Natural killer cell treated with Interleukin-12 subunit alpha and Interleukin-12 subunit beta and Interleukin-15 and Interleukin-18, amount 100 ng/mL, for 72 hours (primary cell): ENCODE data around the gene TJAP1. TPM values are rescaled to one million over a fixed set of nuclear protein-coding genes. Genes with fewer than 3 reads are reported as not detected.

Experiments
- ATAC-seq, 2 donors: fragments of 150-1000 bp; cut with Tn5 transposase in 1 of 2; sonication (Bioruptor Pico), chemical (Tn5 transposase) in 1 of 2; 2 replicates each; pipeline ENCODE4 v1.10.0; 2021
- DNase-seq: peaks from one replicate; pipeline ENCODE4 v3.0.0; 2022; ENCODE audit warnings: low spot score
- H3K27ac Mint-ChIP-seq, 2 donors: 1 replicate in 1 of 2; 2 replicates in 1 of 2; pipeline ENCODE4 v1.8.0; 2022; ENCODE audit warnings: mixed read lengths in 2 of 2, mild to moderate bottlenecking in 1 of 2, moderate library complexity in 1 of 2
- H3K27me3 Mint-ChIP-seq, 2 donors: 1 replicate in 1 of 2; 2 replicates in 1 of 2; pipeline ENCODE4 v1.8.0; 2022; ENCODE audit warnings: mixed read lengths in 2 of 2
- H3K36me3 Mint-ChIP-seq: one replicate; pipeline ENCODE4 v1.8.0; 2022; ENCODE audit warnings: mixed read lengths
- H3K4me1 Mint-ChIP-seq, 2 donors: 1 replicate in 1 of 2; 2 replicates in 1 of 2; pipeline ENCODE4 v1.8.0; 2022; ENCODE audit warnings: low read depth in 2 of 2, mixed read lengths in 2 of 2, mild to moderate bottlenecking in 1 of 2
- H3K4me3 Mint-ChIP-seq: one replicate; pipeline ENCODE4 v1.8.0; 2022; ENCODE audit warnings: mixed read lengths
- H3K9me3 Mint-ChIP-seq: 2 replicates; pipeline ENCODE4 v1.8.0; 2022; ENCODE audit warnings: mixed read lengths
- total RNA-seq, 2 donors: library from RNA; stranded (reverse); gene quantifications; one replicate each; pipeline ENCODE4 v1.2.3, GENCODE V29; 2022

The TJAP1 gene
- total RNA-seq, 2 donors from 2014 or later = 44.6 to 80.4 TPM

- ATAC-seq (no peak), DNase-seq (no peak)
- H3K27me3 Mint-ChIP-seq = no peaks in the 10 kb centered on the region
- peaks cover 0 to 3% of the 10 kb centered on the region in 2 donors for H3K4me1 Mint-ChIP-seq
- no peak overlapping the region for H3K4me3 Mint-ChIP-seq
- H3K27ac Mint-ChIP-seq = no peak overlapping the region
- no peaks in the 10 kb centered on the region for H3K9me3 Mint-ChIP-seq
- no peaks in the 10 kb centered on the region for H3K36me3 Mint-ChIP-seq
These were observed 32.8 kb upstream of the TJAP1 start for GRCh38 chr6:43444582-43444981.

DNA sequence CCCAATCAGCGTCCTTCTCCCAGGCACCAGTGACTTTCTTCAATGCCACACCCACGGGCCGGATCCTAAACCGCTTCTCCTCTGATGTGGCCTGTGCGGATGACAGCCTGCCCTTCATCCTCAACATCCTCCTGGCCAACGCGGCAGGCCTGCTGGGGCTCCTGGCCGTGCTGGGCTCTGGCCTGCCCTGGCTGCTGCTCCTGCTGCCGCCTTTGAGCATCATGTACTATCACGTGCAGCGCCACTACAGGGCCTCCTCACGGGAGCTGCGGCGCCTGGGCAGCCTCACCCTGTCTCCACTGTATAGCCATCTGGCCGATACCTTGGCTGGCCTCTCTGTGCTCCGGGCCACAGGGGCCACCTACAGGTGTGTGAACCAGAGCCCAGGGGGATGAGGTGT is 31.8 kb upstream of the TJAP1 start:
- ATAC-seq (no peak), DNase-seq (no peak)
- Mint-ChIP-seq H3K4me1 (peaks cover 0 to 3% of the 10 kb centered on the region in 2 donors), H3K27me3 (no peaks in the 10 kb centered on the region), H3K27ac (no peak overlapping the region), H3K4me3 (no peak overlapping the region), H3K36me3 (no peaks in the 10 kb centered on the region), H3K9me3 (no peaks in the 10 kb centered on the region)

- no peak for ATAC-seq
- DNase-seq = no peak
- Mint-ChIP-seq H3K9me3 (no peaks in the 10 kb centered on the region), H3K4me3 (no peak overlapping the region), H3K4me1 (peaks cover 0 to 3% of the 10 kb centered on the region in 2 donors), H3K27ac (no peak overlapping the region), H3K27me3 (no peaks in the 10 kb centered on the region), H3K36me3 (no peaks in the 10 kb centered on the region)
These were observed 29.8 kb upstream of the TJAP1 start for GRCh38 chr6:43447604-43448003.

- ATAC-seq (no peak), DNase-seq (no peak)
- Mint-ChIP-seq H3K27me3 (no peaks in the 10 kb centered on the region), H3K9me3 (no peaks in the 10 kb centered on the region), H3K36me3 (no peaks in the 10 kb centered on the region), H3K4me1 (peaks cover under 1 to 5% of the 10 kb centered on the region in 2 donors), H3K27ac (no peak overlapping the region), H3K4me3 (no peak overlapping the region)
These were observed 28.5 kb upstream of the TJAP1 start for GRCh38 chr6:43448916-43449315.

DNA sequence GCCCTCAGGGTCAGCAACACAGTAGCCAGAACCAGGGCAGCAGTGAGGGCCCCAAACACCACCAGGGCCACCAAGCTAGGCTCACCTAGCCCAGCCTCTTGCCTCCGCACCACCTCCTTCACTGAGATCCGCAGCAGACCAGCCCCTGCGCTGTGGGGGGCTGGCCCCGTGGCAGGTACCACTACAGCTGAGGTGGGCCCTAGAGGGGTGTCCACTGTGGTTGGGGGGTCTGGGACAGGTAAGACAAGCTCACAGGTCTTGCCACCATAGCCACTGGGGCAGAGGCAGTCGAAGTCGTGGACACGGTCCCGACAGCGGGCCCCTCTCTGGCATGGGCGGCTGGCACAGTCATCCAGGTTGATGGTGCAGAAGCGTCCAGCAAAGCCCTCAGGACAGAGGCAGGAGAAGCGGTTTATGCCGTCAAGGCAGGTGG is 26.7 kb upstream of the TJAP1 start:
- DNase-seq (no peak), ATAC-seq (no peak)
- H3K27me3 Mint-ChIP-seq = peaks cover under 1 to 3% of the 10 kb centered on the region in 2 donors
- H3K36me3 Mint-ChIP-seq = no peaks in the 10 kb centered on the region
- peaks cover 8 to 14% of the 10 kb centered on the region in 2 donors for H3K4me1 Mint-ChIP-seq
- no peak overlapping the region for H3K4me3 Mint-ChIP-seq
- no peaks in the 10 kb centered on the region for H3K9me3 Mint-ChIP-seq
- no peak overlapping the region for H3K27ac Mint-ChIP-seq

DNA sequence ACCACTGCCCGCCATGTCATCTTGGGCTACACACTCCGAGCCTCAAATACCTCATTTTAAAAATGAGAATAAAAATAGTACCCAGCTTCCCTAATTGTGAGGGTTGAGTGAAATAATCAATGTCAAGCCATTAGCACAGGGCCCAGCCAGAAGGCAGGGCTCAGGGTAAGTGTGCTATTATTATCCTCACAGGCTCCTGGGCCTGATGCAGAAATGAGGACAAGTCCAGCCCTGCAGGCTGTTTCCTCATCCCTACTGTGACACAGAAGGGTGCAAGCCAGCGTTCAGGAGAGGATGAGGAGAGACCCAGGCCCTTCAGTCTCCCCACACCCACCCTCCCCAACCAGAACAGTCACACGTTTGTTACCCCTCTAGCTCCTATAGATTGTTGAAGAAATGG is 26.0 kb upstream of the TJAP1 start:
- H3K27me3 Mint-ChIP-seq = peaks cover 3 to 7% of the 10 kb centered on the region in 2 donors
- no peak overlapping the region for H3K27ac Mint-ChIP-seq
- H3K4me3 Mint-ChIP-seq = no peak overlapping the region
- H3K36me3 Mint-ChIP-seq = no peaks in the 10 kb centered on the region
- ATAC-seq (no peak), DNase-seq (no peak)
- peaks cover 13 to 19% of the 10 kb centered on the region in 2 donors for H3K4me1 Mint-ChIP-seq
- no peaks in the 10 kb centered on the region for H3K9me3 Mint-ChIP-seq

DNA sequence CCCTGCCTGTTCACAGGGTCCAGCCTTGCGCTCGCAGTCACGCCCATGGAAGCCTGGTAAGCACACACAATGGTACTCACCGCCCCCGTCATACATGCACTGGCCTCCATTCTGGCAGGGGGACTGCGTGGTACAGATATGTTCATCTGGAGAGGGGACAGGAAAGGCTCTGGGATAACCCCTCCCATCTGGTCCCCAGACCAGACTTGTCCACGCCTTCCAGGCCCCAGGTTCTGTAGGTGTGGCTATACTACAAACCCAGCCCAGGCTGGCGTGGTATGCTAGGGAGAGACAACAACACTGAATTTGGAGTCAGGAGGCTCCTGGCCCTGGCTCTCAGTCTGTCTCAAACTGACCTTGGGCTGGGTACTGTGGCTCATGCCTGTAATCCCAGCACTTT is 25.4 kb upstream of the TJAP1 start:
- no peaks in the 10 kb centered on the region for H3K9me3 Mint-ChIP-seq
- H3K27me3 Mint-ChIP-seq = peaks cover 5 to 12% of the 10 kb centered on the region in 2 donors
- ATAC-seq (no peak), DNase-seq (no peak)
- no peak overlapping the region for H3K4me3 Mint-ChIP-seq
- peak overlapping the region in 1 of 2 donors; percentile 33 for H3K27ac Mint-ChIP-seq
- H3K36me3 Mint-ChIP-seq = no peaks in the 10 kb centered on the region
- peaks cover 13 to 19% of the 10 kb centered on the region in 2 donors for H3K4me1 Mint-ChIP-seq

- no peak overlapping the region for H3K27ac Mint-ChIP-seq
- H3K36me3 Mint-ChIP-seq = no peaks in the 10 kb centered on the region
- DNase-seq (no peak), ATAC-seq (no peak)
- H3K4me1 Mint-ChIP-seq = peaks cover 13 to 16% of the 10 kb centered on the region in 2 donors
- H3K9me3 Mint-ChIP-seq = no peaks in the 10 kb centered on the region
- H3K4me3 Mint-ChIP-seq = no peak overlapping the region
- peaks cover 6 to 14% of the 10 kb centered on the region in 2 donors for H3K27me3 Mint-ChIP-seq
These were observed 24.5 kb upstream of the TJAP1 start for GRCh38 chr6:43452896-43453295.

- no peak for DNase-seq
- no peaks in the 10 kb centered on the region for H3K9me3 Mint-ChIP-seq
- peak overlapping the region; percentile 83 for H3K4me3 Mint-ChIP-seq
- no peak for ATAC-seq
- no peak overlapping the region for H3K27ac Mint-ChIP-seq
- H3K36me3 Mint-ChIP-seq = no peaks in the 10 kb centered on the region
- peaks cover 13 to 16% of the 10 kb centered on the region in 2 donors for H3K4me1 Mint-ChIP-seq
- peaks cover 6 to 14% of the 10 kb centered on the region in 2 donors for H3K27me3 Mint-ChIP-seq
These were observed 23.5 kb upstream of the TJAP1 start for GRCh38 chr6:43453831-43454230.

DNA sequence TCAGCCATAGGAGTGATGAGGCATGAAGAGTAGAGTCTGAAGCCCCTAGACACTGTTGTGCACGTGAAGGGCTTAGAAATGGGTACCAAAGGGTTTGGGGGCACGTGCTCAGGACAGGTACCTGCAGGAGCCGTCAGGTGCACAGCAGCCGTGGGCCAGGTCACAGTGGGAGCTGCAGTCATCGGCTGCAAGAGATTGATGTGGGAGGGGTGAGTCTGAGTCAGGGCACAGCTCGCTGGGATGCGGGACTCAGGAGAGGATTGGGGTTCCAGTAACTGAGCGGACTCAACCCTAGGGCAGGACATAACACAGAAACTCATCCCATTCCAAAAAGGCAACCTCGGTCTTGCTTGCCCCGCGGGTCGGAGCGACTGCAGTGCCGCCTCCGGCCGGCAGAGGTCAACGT is 23.1 kb upstream of the TJAP1 start:
- peak overlapping the region; percentile 83 for H3K4me3 Mint-ChIP-seq
- H3K27me3 Mint-ChIP-seq = peaks cover 6 to 14% of the 10 kb centered on the region in 2 donors
- peak; percentile 76 for DNase-seq
- H3K4me1 Mint-ChIP-seq = peaks cover 13 to 16% of the 10 kb centered on the region in 2 donors
- H3K27ac Mint-ChIP-seq = no peak overlapping the region
- H3K9me3 Mint-ChIP-seq = no peaks in the 10 kb centered on the region
- ATAC-seq = peak; percentile 1 to 81
- H3K36me3 Mint-ChIP-seq = no peaks in the 10 kb centered on the region

DNA sequence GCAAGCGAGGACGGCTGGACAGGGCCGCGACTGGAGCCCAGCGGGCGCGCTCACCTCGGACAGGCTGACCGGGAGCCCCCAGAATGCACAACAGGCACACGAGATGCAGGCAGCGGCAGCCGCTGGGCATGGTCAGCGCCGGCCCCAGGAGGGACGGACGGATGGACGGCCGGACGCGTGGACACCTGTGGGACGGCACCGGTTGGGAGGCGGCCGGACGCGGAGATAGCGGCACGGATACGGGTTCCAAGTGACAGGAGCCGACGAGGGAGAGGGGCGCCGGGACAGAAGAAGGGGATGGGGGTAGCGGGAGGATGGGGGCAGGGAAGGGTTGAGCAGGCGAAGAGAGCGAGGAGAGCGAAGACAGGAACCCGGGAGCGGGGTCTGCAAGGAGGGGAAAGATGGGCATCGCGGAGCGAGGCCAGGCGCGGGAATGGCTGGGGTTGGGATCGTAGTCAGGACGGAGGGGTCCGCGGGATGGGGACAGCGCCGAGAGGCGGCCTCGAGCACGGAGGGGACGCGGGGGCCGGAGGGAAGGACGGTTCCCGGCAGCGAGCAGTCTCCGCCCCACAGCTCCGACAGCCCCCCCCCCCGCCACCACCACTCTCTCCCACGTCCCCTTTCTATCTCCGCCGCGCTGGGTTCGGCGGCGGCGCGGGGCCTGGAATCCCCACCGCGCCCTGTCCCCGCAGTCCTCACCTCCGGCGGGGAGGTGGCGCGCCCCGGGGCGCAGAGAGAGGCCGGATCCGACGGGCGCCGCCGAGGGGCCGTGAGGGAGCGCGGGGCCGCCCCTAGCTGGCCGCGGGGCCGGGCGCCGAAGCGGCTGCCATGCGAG is 22.5 kb upstream of the TJAP1 start:
- peak overlapping the region; percentile 83 for H3K4me3 Mint-ChIP-seq
- peaks cover 13 to 16% of the 10 kb centered on the region in 2 donors for H3K4me1 Mint-ChIP-seq
- H3K36me3 Mint-ChIP-seq = no peaks in the 10 kb centered on the region
- ATAC-seq (peak; percentile 69 to 87), DNase-seq (no peak)
- no peaks in the 10 kb centered on the region for H3K9me3 Mint-ChIP-seq
- peaks cover 6 to 14% of the 10 kb centered on the region in 2 donors for H3K27me3 Mint-ChIP-seq
- no peak overlapping the region for H3K27ac Mint-ChIP-seq

DNA sequence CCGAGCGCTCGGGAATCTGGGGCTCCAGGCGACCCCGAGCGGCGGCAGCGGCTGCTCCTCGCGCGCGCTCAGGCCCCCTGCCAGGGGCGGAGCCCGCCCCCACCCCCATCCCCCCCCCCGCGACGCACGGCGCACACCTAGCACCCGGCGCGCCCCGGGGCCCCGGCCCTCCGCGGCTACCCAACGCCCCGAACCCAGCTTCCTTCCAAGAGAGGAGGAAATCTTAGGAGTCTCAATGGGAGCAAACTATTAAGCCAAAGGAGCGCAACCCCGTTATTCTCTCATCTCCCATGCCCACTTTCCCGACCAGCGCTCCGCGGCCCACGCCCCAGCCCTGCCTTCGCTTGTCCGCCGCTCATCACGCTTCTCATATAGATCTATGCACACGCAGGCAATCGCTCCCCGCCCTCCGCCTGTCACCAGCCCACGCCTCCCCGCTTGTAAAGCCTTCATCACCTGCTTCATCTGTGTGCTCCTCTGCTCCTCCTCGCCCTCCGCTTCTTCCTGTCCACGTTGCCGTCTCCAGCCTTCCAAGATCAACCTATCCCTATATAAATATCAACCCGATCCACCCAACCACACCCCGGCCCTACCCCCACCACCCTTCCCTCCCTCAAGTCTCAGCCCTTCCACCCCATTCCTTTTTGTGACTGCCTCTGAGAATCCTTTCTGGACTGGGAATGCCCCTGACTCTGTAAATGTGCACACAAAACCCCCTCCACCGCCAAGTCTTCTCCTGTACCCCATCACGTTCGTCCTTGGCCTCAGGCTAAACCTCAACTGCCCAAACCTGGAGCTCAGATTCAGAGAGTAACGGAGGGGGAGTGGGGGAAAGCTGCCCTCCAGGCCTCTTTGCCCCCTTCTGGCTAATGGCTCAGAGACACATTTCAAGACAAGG is 21.6 kb upstream of the TJAP1 start, which contains the start of gene DLK2:
Gene DLK2 (minus strand): TSS at position 18 of the 898 bp plus-strand sequence. CDS start 723 bp downstream, outside the sequence.
- no peaks in the 10 kb centered on the region for H3K36me3 Mint-ChIP-seq
- no peak within 1 kb of the TSS for H3K27ac Mint-ChIP-seq
- DNase-seq (no peak), ATAC-seq (peak; percentile 40 to 62)
- H3K9me3 Mint-ChIP-seq = no peaks in the 10 kb centered on the region
- H3K27me3 Mint-ChIP-seq = peaks cover 6 to 14% of the 10 kb centered on the region in 2 donors
- peak within 1 kb of the TSS; percentile 87 for H3K4me3 Mint-ChIP-seq
- H3K4me1 Mint-ChIP-seq = peaks cover 13 to 16% of the 10 kb centered on the region in 2 donors

- peaks cover 13 to 16% of the 10 kb centered on the region in 2 donors for H3K4me1 Mint-ChIP-seq
- H3K4me3 Mint-ChIP-seq = no peak overlapping the region
- H3K36me3 Mint-ChIP-seq = no peaks in the 10 kb centered on the region
- peaks cover 13 to 29% of the 10 kb centered on the region in 2 donors for H3K27me3 Mint-ChIP-seq
- no peak overlapping the region for H3K27ac Mint-ChIP-seq
- DNase-seq (no peak), ATAC-seq (no peak)
- no peaks in the 10 kb centered on the region for H3K9me3 Mint-ChIP-seq
These were observed 19.7 kb upstream of the TJAP1 start for GRCh38 chr6:43457643-43458042.
